Activated T-cell treated with anti-CD3 and anti-CD28 coated beads for 4 hours (primary cell): Measurements from ENCODE around the gene AQP9.
"Not testable (repeated sequence)": the region's sequence is repeated elsewhere in the genome, so short reads cannot be mapped to it uniquely, and the experiment has no call there.

ENCODE experiments used
- DNase-seq: peaks from one replicate; pipeline ENCODE4 v3.0.0-alpha.2; 2020

AQP9 gene

GRCh38 chr15:58138106-58138505, at the start of gene AQP9:
Gene AQP9 (plus strand): TSS chr15:58138381. CDS start chr15:58138566, 185 bp downstream.
- DNase-seq, result no peak

- DNase-seq, result no peak
Observed at GRCh38 chr15:58095415-58095814, 42.8 kb upstream of the AQP9 start.

- no peak for DNase-seq
Observed at GRCh38 chr15:58096529-58097084, 41.6 kb upstream of the AQP9 start.

- no peak for DNase-seq
Observed at GRCh38 chr15:58103482-58103881, 34.7 kb upstream of the AQP9 start.

- no peak for DNase-seq
Observed at GRCh38 chr15:58108117-58108516, 30.1 kb upstream of the AQP9 start.

- no peak for DNase-seq
Observed at GRCh38 chr15:58109419-58109818, 28.8 kb upstream of the AQP9 start.

- no peak for DNase-seq
Observed at GRCh38 chr15:58110999-58111717, 27.0 kb upstream of the AQP9 start.

- DNase-seq, result no peak
Observed at GRCh38 chr15:58111718-58112104, 26.5 kb upstream of the AQP9 start.

- not testable (repeated sequence) for DNase-seq
Observed at GRCh38 chr15:58113358-58113757, 24.8 kb upstream of the AQP9 start.

GRCh38 chr15:58114388-58114787, 23.8 kb upstream of the AQP9 start:
- no peak for DNase-seq

GRCh38 chr15:58114812-58115211, 23.4 kb upstream of the AQP9 start:
- no peak for DNase-seq

- no peak for DNase-seq
Observed at GRCh38 chr15:58115692-58116091, 22.5 kb upstream of the AQP9 start.

GRCh38 chr15:58117619-58118018, 20.6 kb upstream of the AQP9 start:
- DNase-seq, result no peak

GRCh38 chr15:58118272-58118671, 19.9 kb upstream of the AQP9 start:
- no peak for DNase-seq

GRCh38 chr15:58119016-58119415, 19.2 kb upstream of the AQP9 start:
- DNase-seq, result no peak

GRCh38 chr15:58124585-58124984, 13.6 kb upstream of the AQP9 start:
- DNase-seq, result no peak

- no peak for DNase-seq
Observed at GRCh38 chr15:58125333-58125732, 12.8 kb upstream of the AQP9 start.

- no peak for DNase-seq
Observed at GRCh38 chr15:58134886-58135285, 3.3 kb upstream of the AQP9 start.

- no peak for DNase-seq
Observed at GRCh38 chr15:58135511-58136174, 2.5 kb upstream of the AQP9 start.

- DNase-seq, result no peak
Observed at GRCh38 chr15:58136731-58137130, 1.4 kb upstream of the AQP9 start.

GRCh38 chr15:58137686-58138085, 495 bp upstream of the AQP9 start:
- no peak for DNase-seq

GRCh38 chr15:58139276-58139988, 1.3 kb downstream of the AQP9 start:
- DNase-seq, result no peak

GRCh38 chr15:58139989-58140522, 1.9 kb downstream of the AQP9 start:
- DNase-seq, result no peak
